K562 treated with DMSO at 1 percent for 48 hours (cell line): ENCODE results near the gene SEL1L. TPM values are rescaled to one million over a fixed set of nuclear protein-coding genes. Genes with fewer than 3 reads are reported as not detected.

Source experiments
- total RNA-seq: library from RNA; unstranded; fragments of 300-600 nt; gene quantifications from 2 replicates; pipeline ENCODE4 v1.2.3, GENCODE V29; 2022; ENCODE audit warnings: low replicate concordance; ENCODE audit errors: extremely low read depth

SEL1L gene
- 243 TPM in 1 of 2 replicates, not detected in the other for total RNA-seq

GRCh38 chr14:81533536-81534343, at the start of gene SEL1L:
TSS of gene SEL1L (minus strand) at chr14:81533853. CDS start at chr14:81533744, 109 bp downstream.

Other genes starting within 250 kb of the SEL1L start
- not detected in 2 replicates for gene STON2, start 133.5 kb downstream of the SEL1L start, total RNA-seq